GM12878 (cell line): ENCODE results near the gene KLHL30. TPM values are rescaled to one million over a fixed set of nuclear protein-coding genes. Genes with fewer than 3 reads are reported as not detected.

Source experiments
- ATAC-seq: fragments of 200-7000 bp; cut with Tn5 transposase; 3 replicates; pipeline ENCODE4 v1.9.1; 2020; ENCODE audit warnings: mild to moderate bottlenecking, moderate library complexity
- BruUV-seq: library from RNA; stranded (reverse); fragments of 400-500 nt; replicated peaks from 2 replicates; lab custom pipeline; 2021; lab: Mats Ljungman, UMichigan
- CTCF ChIA-PET: fragments of 300-600 bp; sonication (Branson Sonifier 250); formaldehyde crosslinking; extraction: SDS; loops from one replicate; lab custom pipeline; 2021; ENCODE audit warnings: inconsistent platforms; lab: Yijun Ruan, JAX
- POLR2A ChIA-PET: fragments of 350-600 bp; formaldehyde crosslinking; extraction: SDS; loops from one replicate; lab custom pipeline; 2021; ENCODE audit warnings: inconsistent platforms; lab: Charles Lee
- RAD21 ChIA-PET: fragments of 300-600 bp; sonication (Branson Sonifier 250); formaldehyde crosslinking; loops from one replicate; lab custom pipeline; 2023; ENCODE audit warnings: antibody characterized with exemption; ENCODE audit not compliant: unreplicated experiment; lab: Charles Lee
- SMC1A ChIA-PET: fragments of 300-600 bp; sonication (Branson Sonifier 250); formaldehyde crosslinking; loops from one replicate; lab custom pipeline; 2023; ENCODE audit not compliant: unreplicated experiment, uncharacterized antibody; lab: Charles Lee
- DNase-seq: peaks from one replicate; pipeline ENCODE4 v3.0.0-alpha.2; 2011; ENCODE audit warnings: low read depth, low spot score
- FAIRE-seq: peaks from 3 replicates; lab custom pipeline; 2011; peaks lifted over from hg19 to GRCh38; lab: Jason Lieb, UNC
- H2AFZ ChIP-seq: 2 replicates; pipeline ENCODE4 v1.6.0; 2011; ENCODE audit warnings: low read depth, low read length, control low read depth; ENCODE audit not compliant: control insufficient read depth
- H3K27ac ChIP-seq: 2 replicates; pipeline ENCODE4 v1.5.1; 2011; ENCODE audit warnings: control low read depth; ENCODE audit not compliant: control insufficient read depth, insufficient read depth
- H3K27me3 ChIP-seq, 2 experiments: replicated peaks in 1 of 2; 2 replicates each; pipeline versions ENCODE4 v1.6.0 to v1.6.1; 2011; ENCODE audit warnings: low read length in 1 of 2; ENCODE audit not compliant: control insufficient read depth in 2 of 2, insufficient read depth in 2 of 2
- H3K36me3 ChIP-seq, 2 experiments: 2 replicates each; pipeline ENCODE4 v1.5.1; 2011; ENCODE audit warnings: low read length in 1 of 2; ENCODE audit not compliant: control insufficient read depth in 2 of 2, insufficient read depth in 2 of 2
- H3K4me1 ChIP-seq: 2 replicates; pipeline ENCODE4 v1.6.1; 2011; ENCODE audit warnings: mild to moderate bottlenecking, low read length, moderate library complexity, mixed read lengths; ENCODE audit not compliant: control insufficient read depth, insufficient read depth
- H3K4me2 ChIP-seq: 2 replicates; pipeline ENCODE4 v1.6.0; 2011; ENCODE audit warnings: control low read depth; ENCODE audit not compliant: control insufficient read depth, insufficient read depth
- H3K4me3 ChIP-seq: fragments of 200-600 bp; sonication (generic); 2 replicates; pipeline ENCODE4 v1.5.1; 2016
- H3K79me2 ChIP-seq: 2 replicates; pipeline ENCODE4 v1.6.0; 2011; ENCODE audit warnings: low read length; ENCODE audit not compliant: control insufficient read depth, insufficient read depth
- H3K9ac ChIP-seq: 2 replicates; pipeline ENCODE4 v1.8.0; 2011; ENCODE audit warnings: low read length, control low read depth, mixed read lengths; ENCODE audit not compliant: control insufficient read depth, insufficient read depth
- H3K9me3 ChIP-seq: replicated peaks from 3 replicates; pipeline ENCODE4 v1.5.1; 2011; ENCODE audit warnings: mild to moderate bottlenecking, low read length; ENCODE audit not compliant: control insufficient read depth, insufficient read depth
- H4K20me1 ChIP-seq: 2 replicates; pipeline ENCODE4 v1.6.0; 2011; ENCODE audit not compliant: control insufficient read depth, insufficient read depth
- BCL11A ChIP-seq: IDR thresholded peaks from 2 replicates; pipeline ENCODE4 v1.6.1; 2011; ENCODE audit warnings: low read depth, low read length
- BHLHE40 ChIP-seq, 2 experiments: fragments of 450-650 bp in 1 of 2; IDR thresholded peaks; 2 replicates each; pipeline ENCODE4 v1.6.1; 2011 to 2017; ENCODE audit warnings: low read depth in 2 of 2, borderline replicate concordance in 1 of 2, improper control_type of control experiment in 1 of 2, low read length in 1 of 2, mild to moderate bottlenecking in 1 of 2
- CBX5 ChIP-seq: sonication (generic); IDR thresholded peaks from 2 replicates; pipeline ENCODE4 v1.6.1; 2016; ENCODE audit warnings: low read depth, moderate library complexity, mild to moderate bottlenecking, inconsistent platforms
- SREBF1 ChIP-seq: IDR thresholded peaks from 2 replicates; pipeline ENCODE4 v1.6.1; 2012; ENCODE audit warnings: mild to moderate bottlenecking, low read length
- USF1 ChIP-seq: IDR thresholded peaks from 2 replicates; pipeline ENCODE4 v1.6.1; 2011; ENCODE audit warnings: borderline replicate concordance, low read depth, mild to moderate bottlenecking, moderate library complexity, mixed read lengths, low read length; ENCODE audit not compliant: insufficient read depth; ENCODE audit errors: extremely low read length
- ZNF384 ChIP-seq: IDR thresholded peaks from 2 replicates; pipeline ENCODE4 v1.6.1; 2012; ENCODE audit warnings: low read depth, mild to moderate bottlenecking, low read length, improper control_type of control experiment, borderline replicate concordance
- ZNF687 ChIP-seq: fragments of 450-650 bp; IDR thresholded peaks from 2 replicates; pipeline ENCODE4 v1.6.1; 2017; ENCODE audit warnings: mild to moderate bottlenecking, moderate library complexity
- WGBS: methylation state at CpG from one replicate; pipeline ENCODE4 v1.1.6; 2016; ENCODE audit warnings: low lambda C conversion rate; ENCODE audit not compliant: insufficient replicate concordance, insufficient coverage; ENCODE audit errors: missing lambda C conversion rate; 5-methylcytosine and 5-hydroxymethylcytosine counted together
- in situ Hi-C: fragments of 300-500 bp; cut with MboI; formaldehyde crosslinking; loops from 9 replicates; pipeline ENCODE4 v1.14.3; 2018; ENCODE audit warnings: mixed read lengths
- intact Hi-C: fragments of 100-400 bp; cut with micrococcal nuclease; formaldehyde crosslinking; loops from one replicate; pipeline ENCODE4 v1.14.2; 2022; ENCODE audit not compliant: unreplicated experiment
- polyA plus RNA-seq, 11 experiments: library from polyadenylated mRNA; depleted of rRNA in 4 of 11; unstranded in 6 of 11; stranded (reverse) in 5 of 11; fragments of >200 nt; fragmentation: Nextera tagmentation in 4 of 11; fragmentation: Illumina TruSeq in 1 of 11; extraction: Ambion mirVana in 4 of 11; extraction: Trizol in 1 of 11; gene quantifications; 1 replicate in 1 of 11; 2 replicates in 10 of 11; pipeline versions ENCODE4 v1.2.1 to v1.2.3, GENCODE V29; 2011 to 2016; ENCODE audit warnings: inconsistent platforms in 2 of 11, missing spikeins in 2 of 11, low read depth in 1 of 11
- total RNA-seq, 4 experiments: library from RNA; depleted of rRNA in 3 of 4; stranded (reverse); fragments of >200 nt in 3 of 4; fragmentation: Illumina TruSeq in 1 of 4; extraction: Trizol in 1 of 4; gene quantifications; 2 replicates each; pipeline versions ENCODE4 v1.2.1 to v1.2.3, GENCODE V29; 2013 to 2021

Gene KLHL30
- total and polyA plus RNA-seq, 10 of the 15 experiments (the other 5 are each of a cell fraction or from before 2014, with no cell fraction given), result 0.03 TPM; not detected in 9

GRCh38 chr2:238145851-238146250 lies 7.4 kb downstream of the KLHL30 start (continued):
- no peak for TF ChIP-seq ZNF687
- no peak for TF ChIP-seq SREBF1

GRCh38 chr2:238146884-238147544 lies 8.5 kb downstream of the KLHL30 start:
- in situ Hi-C loops, result no loop called here
- 19% methylated on average over 8 of the region's 13 CpGs for WGBS
- POLR2A ChIA-PET, result interaction anchor here (0.7 kb wide), 1 partner anchor 22 kb away, joined by 5 read pairs; no protein-coding TSS in a partner anchor
- H4K20me1 ChIP-seq, result no peaks in the 10 kb centered on the region
- no peaks in the 10 kb centered on the region for H3K27me3 ChIP-seq
- BruUV-seq, result no TSS peak
- intact Hi-C loops, result no loop called here
- H3K4me3 ChIP-seq, result no peak overlapping the region
- SMC1A ChIA-PET, result interaction anchor here (1.2 kb wide), 1 partner anchor 259 kb away, joined by 4 read pairs; no protein-coding TSS in a partner anchor
- H3K9ac ChIP-seq, result no peak overlapping the region
- RAD21 ChIA-PET, result no interaction called here
- H3K4me1 ChIP-seq, result no peaks in the 10 kb centered on the region
- no peaks in the 10 kb centered on the region for H3K36me3 ChIP-seq
- CTCF ChIA-PET, result interaction anchor here (0.7 to 1.2 kb wide), 2 partner anchors 40 to 116 kb away, joined by 3 to 4 read pairs; no protein-coding TSS in a partner anchor
- H3K4me2 ChIP-seq, result no peak overlapping the region
- no peak overlapping the region for H2AFZ ChIP-seq
- H3K9me3 ChIP-seq, result no peaks in the 10 kb centered on the region
- FAIRE-seq (no peak), DNase-seq (no peak), ATAC-seq (no peak)
- no peak for TF ChIP-seq CBX5
- peak in 1 of 2 experiments; percentile 41; a peak in 1 of 4 replicates for TF ChIP-seq BHLHE40 (IDR thresholded peaks at IDR 0.05; ENCODE audit: borderline replicate concordance in 1 of 2, low read depth in 2 of 2, low read length in 1 of 2)
- TF ChIP-seq BCL11A, result no peak
- TF ChIP-seq ZNF384, result 0 out of 2 replicates have a peak, but pooled peaks have one; percentile 9
- no peak for TF ChIP-seq USF1
- no peak overlapping the region for H3K27ac ChIP-seq
- no peaks in the 10 kb centered on the region for H3K79me2 ChIP-seq
